HL-60 (cell line): ENCODE data around the gene GNAL.

Experiments used
- DNase-seq, 2 experiments: peaks; one replicate each; pipeline ENCODE4 v3.0.0-alpha.2; 2010 to 2020; ENCODE audit warnings: low read depth in 1 of 2, low spot score in 1 of 2
- H3K27ac ChIP-seq: fragments of 250-450 bp; sonication (Bioruptor Pico); replicated peaks from 2 replicates; pipeline ENCODE4 v1.5.1; 2020; ENCODE audit warnings: mild to moderate bottlenecking, moderate library complexity
- H3K27me3 ChIP-seq: fragments of 250-450 bp; sonication (Bioruptor Pico); 2 replicates; pipeline ENCODE4 v1.5.1; 2021; ENCODE audit warnings: mild to moderate bottlenecking, moderate library complexity; ENCODE audit not compliant: insufficient read depth, poor library complexity, severe bottlenecking
- H3K4me3 ChIP-seq: replicated peaks from 2 replicates; pipeline ENCODE4 v1.5.1; 2011; ENCODE audit warnings: mild to moderate bottlenecking, control low read depth, low read length; ENCODE audit not compliant: insufficient read depth
- CTCF ChIP-seq: IDR thresholded peaks from one replicate; pipeline ENCODE4 v1.5.1; 2011; ENCODE audit warnings: low read length, control low read depth, inconsistent platforms; ENCODE audit not compliant: insufficient read depth
- GABPA ChIP-seq: IDR thresholded peaks from 2 replicates; pipeline ENCODE4 v1.6.1; 2012; ENCODE audit warnings: low read depth
- POLR2AphosphoS5 ChIP-seq: IDR thresholded peaks from 2 replicates; pipeline ENCODE4 v1.6.1; 2012; ENCODE audit warnings: low read depth
- REST ChIP-seq: IDR thresholded peaks from 2 replicates; pipeline ENCODE4 v1.6.1; 2012; ENCODE audit warnings: low read depth; ENCODE audit not compliant: insufficient replicate concordance
- SPI1 ChIP-seq: IDR thresholded peaks from 2 replicates; pipeline ENCODE4 v1.6.1; 2012; ENCODE audit warnings: low read depth, mild to moderate bottlenecking, borderline replicate concordance

GNAL gene

GRCh38 chr18:11666831-11667230 lies 22.2 kb upstream of the GNAL start:
- DNase-seq, result no peak
- H3K27ac ChIP-seq, result no peak overlapping the region
- no peak for TF ChIP-seq CTCF
- no peak for TF ChIP-seq REST
- TF ChIP-seq POLR2AphosphoS5, result no peak
- TF ChIP-seq SPI1, result no peak
- H3K4me3 ChIP-seq, result no peak overlapping the region
- peaks cover 38% of the 10 kb centered on the region for H3K27me3 ChIP-seq

GRCh38 chr18:11667578-11667977 lies 21.5 kb upstream of the GNAL start:
- H3K4me3 ChIP-seq, result no peak overlapping the region
- no peak for DNase-seq
- no peak for TF ChIP-seq SPI1
- TF ChIP-seq CTCF, result no peak
- no peak for TF ChIP-seq POLR2AphosphoS5
- no peak for TF ChIP-seq REST
- TF ChIP-seq GABPA, result no peak
- H3K27me3 ChIP-seq, result peaks cover 32% of the 10 kb centered on the region
- H3K27ac ChIP-seq, result no peak overlapping the region

- no peak overlapping the region for H3K27ac ChIP-seq
- no peak for TF ChIP-seq POLR2AphosphoS5
- TF ChIP-seq GABPA, result no peak
- no peak for TF ChIP-seq SPI1
- TF ChIP-seq CTCF, result no peak
- no peak for TF ChIP-seq REST
- no peak overlapping the region for H3K4me3 ChIP-seq
- peaks cover 31% of the 10 kb centered on the region for H3K27me3 ChIP-seq
- no peak for DNase-seq
Measured at GRCh38 chr18:11668441-11669169, 20.5 kb upstream of the GNAL start.
